ENCODE measurements around the gene STIM2.
"Not testable (repeated sequence)": the region's sequence is repeated elsewhere in the genome, so short reads cannot be mapped to it uniquely, and the experiment has no call there.

The STIM2 gene

DNA sequence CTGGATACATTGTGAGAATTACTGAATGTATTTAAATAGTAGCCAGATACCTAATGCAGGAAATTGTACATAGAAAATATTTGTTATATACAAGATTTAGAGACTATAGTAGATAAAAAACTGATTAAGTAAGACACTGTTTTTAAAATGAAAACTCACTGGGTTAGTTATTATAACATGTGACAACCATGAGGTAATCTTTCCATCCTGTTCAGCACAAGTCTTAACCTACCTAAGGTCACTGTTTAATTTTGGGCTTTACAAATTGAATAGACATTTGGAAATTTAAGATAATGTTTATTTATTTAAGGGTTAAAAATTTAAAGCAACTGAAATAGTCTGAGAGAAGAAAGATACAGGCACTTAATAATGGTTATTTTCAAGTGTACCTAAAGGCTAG lies 102.1 kb downstream of the STIM2 start:
- Histone ChIP-seq H2AFZ (ENCODE audit: low read depth, low read length) (no peak overlapping the region), H3K4me2 (ENCODE audit: insufficient read depth, low read length) (no peak overlapping the region), H3K79me2 (ENCODE audit: insufficient read depth, low read length) (no peaks in the 10 kb centered on the region; the same call in 1 of the 2 replicates), H3K27me3 (ENCODE audit: insufficient read depth, low read length, poor library complexity) (no peaks in the 10 kb centered on the region), H3K9me3 (ENCODE audit: insufficient read depth, low read length, severe bottlenecking) (no peaks in the 10 kb centered on the region), H3K36me3 (ENCODE audit: insufficient read depth, low read length) (peaks cover 9% of the 10 kb centered on the region), H3K4me1 (ENCODE audit: insufficient read depth, low read length) (peaks cover 5% of the 10 kb centered on the region), H3K9ac (ENCODE audit: low read depth, low read length) (no peak overlapping the region), H3K27ac (ENCODE audit: low read length) (no peak overlapping the region), H3K4me3 (ENCODE audit: low read depth in 1 of 2, low read length in 2 of 2) (no peak overlapping the region), H4K20me1 (ENCODE audit: insufficient read depth, low read length) (no peaks in the 10 kb centered on the region; the same call in 1 of the 2 replicates)
- TF ChIP-seq CTCF (IDR thresholded peaks at IDR 0.05; ENCODE audit: borderline replicate concordance, extremely low read depth, low read length, poor library complexity, severe bottlenecking): no peak
- TF ChIP-seq EZH2 (IDR thresholded peaks at IDR 0.05; ENCODE audit: borderline replicate concordance, low read depth, low read length, severe bottlenecking): no peak
- ATAC-seq (ENCODE audit: insufficient read depth, low read depth) (no peak), DNase-seq (no peak)

DNA sequence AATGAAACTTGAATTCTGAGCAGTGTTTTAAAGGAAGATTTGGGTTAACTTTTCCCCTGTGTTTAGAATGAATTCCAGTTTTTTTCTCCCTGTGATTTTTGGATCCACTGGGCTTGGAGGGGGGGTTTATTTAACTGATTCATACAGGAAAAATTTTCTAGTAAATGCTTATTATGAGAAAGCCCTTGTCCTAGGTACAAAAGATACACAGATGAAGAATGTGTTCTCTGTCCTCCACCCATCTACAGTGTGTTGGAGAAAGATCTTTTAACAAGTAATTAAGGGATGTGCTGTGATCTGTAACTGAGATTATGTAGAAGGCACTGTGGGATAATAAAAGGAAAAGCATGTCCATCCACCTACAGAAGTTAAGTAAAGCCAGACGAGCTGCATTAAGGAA lies 103.9 kb downstream of the STIM2 start:
- Histone ChIP-seq H4K20me1 (ENCODE audit: insufficient read depth, low read length) (no peaks in the 10 kb centered on the region; the same call in 1 of the 2 replicates), H3K27me3 (ENCODE audit: insufficient read depth, low read length, poor library complexity) (no peaks in the 10 kb centered on the region), H3K36me3 (ENCODE audit: insufficient read depth, low read length) (peaks cover 4% of the 10 kb centered on the region; the same call in 1 of the 2 replicates), H3K9me3 (ENCODE audit: insufficient read depth, low read length, severe bottlenecking) (no peaks in the 10 kb centered on the region), H3K9ac (ENCODE audit: low read depth, low read length) (no peak overlapping the region), H3K79me2 (ENCODE audit: insufficient read depth, low read length) (no peaks in the 10 kb centered on the region; the same call in none of the 2 replicates), H3K4me3 (ENCODE audit: low read depth in 1 of 2, low read length in 2 of 2) (no peak overlapping the region), H3K4me1 (ENCODE audit: insufficient read depth, low read length) (peaks cover 4% of the 10 kb centered on the region), H3K4me2 (ENCODE audit: insufficient read depth, low read length) (no peak overlapping the region), H2AFZ (ENCODE audit: low read depth, low read length) (no peak overlapping the region), H3K27ac (ENCODE audit: low read length) (no peak overlapping the region)
- DNase-seq (no peak), ATAC-seq (ENCODE audit: insufficient read depth, low read depth) (no peak)
- TF ChIP-seq EZH2 (IDR thresholded peaks at IDR 0.05; ENCODE audit: borderline replicate concordance, low read depth, low read length, severe bottlenecking) (no peak), CTCF (IDR thresholded peaks at IDR 0.05; ENCODE audit: borderline replicate concordance, extremely low read depth, low read length, poor library complexity, severe bottlenecking) (no peak)

DNA sequence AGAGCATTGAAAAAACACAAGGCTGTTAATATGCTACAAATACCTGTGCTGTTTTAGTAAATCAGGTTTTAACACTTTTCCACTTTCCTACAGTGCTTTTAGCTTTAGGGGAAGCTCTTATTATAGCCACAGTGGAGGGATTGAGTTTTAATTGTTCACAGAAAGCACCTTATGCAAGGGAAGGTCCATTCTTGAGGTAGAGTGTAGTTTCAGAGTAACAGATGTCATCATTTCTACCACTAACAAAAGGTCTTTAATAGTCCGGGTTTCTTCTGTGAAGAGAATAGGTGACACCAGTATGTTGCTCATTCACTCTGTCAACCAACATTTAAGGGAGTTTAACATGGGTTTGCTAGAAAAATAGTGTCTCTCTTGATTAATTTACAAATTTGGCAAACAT lies 104.4 kb downstream of the STIM2 start:
- ATAC-seq (ENCODE audit: insufficient read depth, low read depth) (no peak), DNase-seq (no peak)
- no peak overlapping the region for H3K27ac ChIP-seq (ENCODE audit: low read length)
- H3K79me2 ChIP-seq (ENCODE audit: insufficient read depth, low read length): no peaks in the 10 kb centered on the region; the same call in none of the 2 replicates
- TF ChIP-seq CTCF (IDR thresholded peaks at IDR 0.05; ENCODE audit: borderline replicate concordance, extremely low read depth, low read length, poor library complexity, severe bottlenecking): no peak
- H3K9ac ChIP-seq (ENCODE audit: low read depth, low read length): no peak overlapping the region
- no peak overlapping the region for H3K4me3 ChIP-seq (ENCODE audit: low read depth in 1 of 2, low read length in 2 of 2)
- H3K4me1 ChIP-seq (ENCODE audit: insufficient read depth, low read length): no peaks in the 10 kb centered on the region
- H3K36me3 ChIP-seq (ENCODE audit: insufficient read depth, low read length): peaks cover 4% of the 10 kb centered on the region; the same call in 1 of the 2 replicates
- H3K9me3 ChIP-seq (ENCODE audit: insufficient read depth, low read length, severe bottlenecking): no peaks in the 10 kb centered on the region
- H3K27me3 ChIP-seq (ENCODE audit: insufficient read depth, low read length, poor library complexity): no peaks in the 10 kb centered on the region
- H3K4me2 ChIP-seq (ENCODE audit: insufficient read depth, low read length): no peak overlapping the region
- no peaks in the 10 kb centered on the region; the same call in 1 of the 2 replicates for H4K20me1 ChIP-seq (ENCODE audit: insufficient read depth, low read length)
- no peak overlapping the region for H2AFZ ChIP-seq (ENCODE audit: low read depth, low read length)

DNA sequence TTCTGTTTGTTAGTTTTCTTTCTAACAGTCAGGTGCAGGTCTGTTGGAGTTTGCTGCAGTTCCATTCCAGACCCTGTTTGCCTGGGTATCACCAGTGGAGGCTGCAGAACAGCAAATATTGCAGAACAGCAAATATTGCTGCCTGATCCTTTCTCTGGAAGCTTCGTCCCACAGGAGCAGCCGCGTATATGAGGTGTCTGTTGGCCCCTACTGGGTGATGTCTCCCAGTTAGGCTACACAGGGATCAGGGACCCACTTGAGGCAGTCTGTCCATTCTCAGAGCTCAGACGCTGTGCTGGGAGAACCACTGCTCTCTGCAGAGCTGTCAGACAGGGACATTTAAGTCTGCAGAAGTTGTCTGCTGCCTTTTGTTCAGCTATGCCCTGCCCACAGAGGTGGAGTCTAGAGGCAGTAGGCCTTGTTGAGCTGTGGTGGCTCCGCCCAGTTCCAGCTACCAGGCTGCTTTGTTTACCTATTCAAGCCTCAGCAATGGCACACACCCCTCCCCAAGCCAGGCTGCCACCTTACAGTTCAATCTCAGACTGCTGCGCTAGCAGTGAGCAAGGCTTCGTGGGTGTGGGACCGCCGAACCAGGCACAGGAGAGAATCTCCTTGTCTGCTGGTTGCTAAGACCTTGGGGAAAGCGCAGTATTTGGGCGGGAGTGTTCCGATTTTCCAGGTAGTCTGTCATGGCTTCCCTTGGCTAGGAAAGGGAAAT lies 115.0 kb downstream of the STIM2 start:
- H3K9me3 ChIP-seq (ENCODE audit: insufficient read depth, low read length, severe bottlenecking); H3K27me3 ChIP-seq (ENCODE audit: insufficient read depth, low read length, poor library complexity); H3K27ac ChIP-seq (ENCODE audit: low read length); H2AFZ ChIP-seq (ENCODE audit: low read depth, low read length); H3K4me1 ChIP-seq (ENCODE audit: insufficient read depth, low read length); DNase-seq; H3K79me2 ChIP-seq (ENCODE audit: insufficient read depth, low read length); H3K9ac ChIP-seq (ENCODE audit: low read depth, low read length); H3K36me3 ChIP-seq (ENCODE audit: insufficient read depth, low read length); H3K4me3 ChIP-seq (ENCODE audit: low read depth in 1 of 2, low read length in 2 of 2); ATAC-seq (ENCODE audit: insufficient read depth, low read depth); H3K4me2 ChIP-seq (ENCODE audit: insufficient read depth, low read length): not testable (repeated sequence)
- peaks cover 12% of the 10 kb centered on the region; the same call in 1 of the 2 replicates for H4K20me1 ChIP-seq (ENCODE audit: insufficient read depth, low read length)

All from DND-41 (cell line).